Myocyte (in vitro differentiated cells): ENCODE data around the gene IL16. TPM values are rescaled to one million over a fixed set of nuclear protein-coding genes. Genes with fewer than 3 reads are reported as not detected.

Experiments
- DNase-seq: peaks from one replicate; pipeline ENCODE4 v3.0.0-alpha.2; 2012; ENCODE audit warnings: low read depth
- total RNA-seq: library from RNA; depleted of rRNA; stranded (reverse); fragments of >200 nt; gene quantifications from 2 replicates; pipeline ENCODE4 v1.2.3, GENCODE V29; 2014

Gene IL16
- total RNA-seq, 1 donor from 2014 or later: 0.32 TPM

DNA sequence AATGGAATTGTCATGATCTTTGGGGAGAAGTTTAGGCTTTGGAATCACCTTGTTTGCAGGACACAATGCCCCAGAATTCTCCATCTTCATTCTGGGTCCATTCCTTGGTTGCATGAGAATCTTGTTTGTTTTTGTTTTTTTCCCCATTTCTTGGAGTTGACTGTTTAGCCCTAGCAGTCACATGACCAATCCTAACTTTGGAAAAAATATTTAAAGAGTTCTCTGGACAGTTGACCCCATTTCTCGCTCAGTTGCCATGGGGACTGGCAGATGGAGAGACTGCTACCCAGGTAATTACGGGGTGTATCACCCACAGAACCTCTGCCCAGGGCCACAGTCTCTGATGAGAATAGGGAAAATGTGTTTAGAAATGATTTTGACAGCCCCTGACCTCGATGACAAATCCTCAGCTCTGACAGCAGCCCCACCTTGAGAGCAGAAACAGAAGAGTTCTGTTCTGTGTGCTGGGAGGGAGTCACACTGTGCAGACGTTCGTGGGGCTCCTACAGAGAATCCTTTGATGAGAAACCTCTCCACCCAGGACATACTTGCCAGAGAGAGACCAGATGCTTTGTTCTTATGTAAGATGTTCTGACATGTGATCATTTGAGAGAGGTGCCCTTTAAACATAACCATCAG, 57.7 kb downstream of the IL16 start:
- DNase-seq: no peak

DNA sequence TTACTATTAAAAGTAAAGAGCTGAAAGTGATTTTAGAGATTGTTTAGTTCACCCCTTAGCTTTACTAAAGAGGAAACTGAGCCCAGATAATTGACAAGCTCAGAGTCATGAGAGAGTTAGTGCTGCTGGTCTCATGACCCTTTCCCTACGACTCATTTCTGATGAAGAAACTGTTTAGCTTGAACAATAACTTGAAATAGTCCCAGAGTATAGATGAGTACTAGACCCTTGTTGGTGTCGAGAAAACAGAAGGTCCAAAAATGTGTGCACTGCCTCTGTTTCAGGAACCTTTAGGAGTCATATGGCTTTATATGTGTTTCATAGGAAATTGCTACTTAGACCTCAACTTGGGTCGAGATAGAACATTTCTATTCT, 58.2 kb downstream of the IL16 start:
- no peak for DNase-seq

DNA sequence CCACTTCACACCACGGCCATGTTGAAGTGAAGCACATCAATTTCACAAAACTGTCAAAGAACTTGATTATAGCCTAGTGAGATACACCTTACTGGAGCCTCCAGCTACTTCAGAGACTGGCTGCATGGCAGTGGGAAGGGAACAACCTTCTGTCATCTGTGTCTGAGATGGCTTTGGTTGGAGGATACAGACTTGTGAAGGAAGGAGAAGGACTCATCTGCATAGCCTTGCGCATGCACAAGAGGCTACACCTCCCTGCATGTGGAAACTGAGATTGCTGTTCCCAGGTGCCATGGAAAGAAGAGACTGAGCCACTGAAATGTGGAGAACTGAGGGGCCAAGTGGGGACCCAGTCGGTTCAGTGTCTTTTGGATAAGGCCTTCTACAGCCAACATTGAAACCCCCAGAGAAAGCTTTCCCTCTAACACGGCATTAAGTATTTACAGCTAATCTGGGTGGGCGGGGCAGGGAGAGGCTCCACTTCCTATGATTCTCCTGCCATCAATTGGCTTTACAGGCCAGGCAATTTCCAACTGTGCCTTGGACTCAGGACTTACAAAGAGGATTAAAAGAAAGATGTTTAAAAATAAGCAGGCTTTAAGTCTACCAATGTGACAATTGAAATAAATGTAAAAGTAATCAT, 58.8 kb downstream of the IL16 start:
- no peak for DNase-seq

DNA sequence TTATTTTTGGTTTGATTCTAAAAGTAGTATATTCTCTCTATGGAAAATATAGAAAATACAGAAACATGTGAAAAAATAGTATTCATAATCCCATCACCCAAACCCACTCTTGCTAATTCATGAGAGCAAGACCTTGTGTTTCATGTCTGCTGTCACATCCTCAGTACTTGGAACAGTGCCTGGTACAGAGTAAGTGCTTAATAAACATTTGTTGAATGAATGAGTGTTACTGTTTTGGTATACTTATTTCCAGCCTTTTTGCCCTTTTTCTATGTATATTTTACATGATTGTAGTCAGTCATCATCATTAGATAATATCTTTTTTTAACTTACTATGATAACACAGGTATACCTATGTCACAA, 59.3 kb downstream of the IL16 start:
- no peak for DNase-seq

DNA sequence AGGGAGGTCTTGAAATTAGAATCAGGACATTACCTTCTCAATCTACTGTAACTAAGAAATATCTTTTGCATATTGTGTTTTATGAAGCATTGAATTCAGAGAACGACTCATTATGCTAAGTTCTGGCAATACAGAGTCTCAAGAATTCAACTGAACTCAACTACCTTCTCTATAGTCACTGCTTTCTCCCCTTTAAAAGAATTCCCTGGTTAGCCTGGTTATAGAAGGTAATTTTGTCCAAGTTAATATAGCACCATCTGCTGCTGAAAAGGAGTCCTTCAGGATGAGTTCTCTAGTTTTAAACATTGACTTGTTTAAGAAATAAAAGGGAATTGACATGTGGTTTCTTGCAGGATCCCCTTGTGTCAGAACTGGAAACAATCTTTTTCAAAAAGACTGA, 60.2 kb downstream of the IL16 start:
- peak; percentile 57 for DNase-seq

DNA sequence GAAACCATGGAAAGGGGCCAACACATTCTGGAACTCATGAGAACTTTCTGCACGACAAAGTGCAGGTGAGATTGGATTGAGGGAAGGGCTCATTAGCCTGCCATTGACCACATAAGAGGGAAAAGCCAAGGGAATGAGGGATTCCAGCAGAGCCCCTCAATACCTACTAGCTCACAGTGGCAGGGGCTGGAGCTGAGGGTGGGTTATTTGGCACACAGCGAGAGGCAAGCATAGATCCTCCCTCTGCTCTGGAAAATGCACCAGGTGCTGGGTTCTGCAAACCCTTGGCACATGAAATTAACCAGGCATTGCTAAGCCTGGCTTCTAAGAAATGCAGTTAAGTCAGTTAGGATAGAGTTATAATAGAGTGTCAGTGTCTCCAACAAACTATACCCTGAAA, 60.8 kb downstream of the IL16 start:
- DNase-seq: no peak

DNA sequence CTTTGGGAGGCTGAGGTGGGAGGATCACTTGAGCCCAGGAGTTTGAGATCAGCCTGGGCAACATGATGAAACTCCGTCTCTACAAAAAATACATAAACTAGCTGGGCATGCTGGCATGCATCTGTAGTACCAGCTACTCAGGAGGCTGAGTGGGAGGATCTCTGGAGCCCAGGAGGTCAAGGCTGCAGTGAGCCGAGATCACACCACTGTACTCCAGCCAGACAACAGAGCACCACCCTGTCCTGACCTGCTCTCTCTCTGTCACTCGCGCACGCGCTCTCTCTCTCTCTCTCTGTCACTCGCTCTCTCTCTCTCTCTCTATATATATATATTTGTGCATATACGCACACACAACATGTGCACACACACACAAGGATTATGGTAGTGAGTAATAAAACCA, 61.8 kb downstream of the IL16 start:
- no peak for DNase-seq

DNA sequence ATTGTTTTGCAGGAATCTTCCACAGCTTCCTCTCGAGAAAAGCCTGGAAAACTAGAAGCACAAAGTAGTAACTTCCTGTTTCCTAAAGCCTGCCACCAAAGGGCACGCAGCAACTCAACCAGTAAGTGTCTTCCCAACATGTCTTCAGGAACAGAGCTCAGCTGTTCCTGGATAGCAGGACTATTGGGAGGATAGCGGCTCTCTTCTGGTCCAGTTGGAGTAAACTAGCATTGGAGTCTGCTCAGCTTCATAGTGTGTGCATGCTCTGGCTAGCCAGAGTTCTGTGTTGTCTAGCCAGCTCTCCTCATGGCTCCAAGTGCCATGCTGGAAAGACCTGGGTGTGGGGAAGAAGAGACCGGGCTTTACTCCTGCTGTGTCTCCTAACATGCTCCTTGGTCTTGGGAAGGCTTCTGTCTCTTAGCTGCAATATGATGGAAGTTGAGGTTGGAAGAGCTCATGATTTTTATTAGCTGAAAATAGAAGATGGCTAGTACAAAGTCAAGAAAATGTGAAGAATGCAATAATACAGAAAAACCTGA, 63.1 kb downstream of the IL16 start:
- no peak for DNase-seq

DNA sequence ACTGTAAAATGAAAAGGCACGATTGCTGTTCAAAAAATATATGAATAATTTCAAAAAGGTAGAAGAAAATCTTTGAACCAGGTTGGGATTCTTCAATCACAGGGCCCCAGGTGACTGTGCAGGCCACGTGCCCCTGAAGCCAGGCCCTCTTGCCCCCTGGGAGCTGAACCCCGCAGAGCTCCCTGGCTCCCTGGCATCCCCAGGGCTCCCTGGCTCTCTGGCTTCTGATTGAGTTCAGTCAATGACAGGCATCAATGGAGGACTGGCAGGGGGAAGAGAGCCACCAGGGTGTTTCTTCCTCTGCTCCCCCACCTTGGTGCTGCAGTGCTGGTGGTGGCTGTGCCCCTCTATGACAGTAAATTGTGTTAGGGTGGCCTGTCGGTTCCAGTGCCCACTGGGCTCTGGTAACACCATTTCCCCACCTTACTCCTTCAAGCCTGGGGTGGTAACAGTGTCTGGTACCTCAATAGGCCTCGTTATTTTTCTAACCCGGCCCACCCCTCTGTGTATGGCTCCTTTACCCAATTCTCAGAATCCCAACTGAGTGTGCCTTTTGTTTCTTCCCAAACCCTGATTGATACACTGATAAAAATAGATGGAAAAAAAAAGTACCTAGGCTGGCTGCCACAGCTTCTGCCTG, 64.6 kb downstream of the IL16 start:
- no peak for DNase-seq

DNA sequence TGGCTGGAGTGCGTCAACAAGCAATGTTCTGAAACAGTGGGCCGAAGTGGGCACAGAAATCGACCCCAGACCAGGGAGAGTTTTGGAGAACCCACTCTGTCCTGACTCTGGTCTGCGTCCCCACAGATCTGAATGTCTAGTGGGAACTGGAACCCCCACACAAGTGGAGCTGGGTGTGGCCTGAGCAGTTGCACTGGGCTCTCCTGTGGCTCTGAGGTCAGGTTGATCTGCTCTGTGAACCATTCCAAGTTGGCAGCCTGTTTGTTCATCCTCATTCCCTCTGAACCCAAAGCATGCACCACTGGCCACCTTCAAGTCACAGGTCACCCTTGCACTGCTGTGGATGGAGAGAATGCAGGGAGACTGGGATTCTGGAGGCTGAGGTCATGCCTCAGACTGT, 66.8 kb downstream of the IL16 start:
- DNase-seq: no peak

DNA sequence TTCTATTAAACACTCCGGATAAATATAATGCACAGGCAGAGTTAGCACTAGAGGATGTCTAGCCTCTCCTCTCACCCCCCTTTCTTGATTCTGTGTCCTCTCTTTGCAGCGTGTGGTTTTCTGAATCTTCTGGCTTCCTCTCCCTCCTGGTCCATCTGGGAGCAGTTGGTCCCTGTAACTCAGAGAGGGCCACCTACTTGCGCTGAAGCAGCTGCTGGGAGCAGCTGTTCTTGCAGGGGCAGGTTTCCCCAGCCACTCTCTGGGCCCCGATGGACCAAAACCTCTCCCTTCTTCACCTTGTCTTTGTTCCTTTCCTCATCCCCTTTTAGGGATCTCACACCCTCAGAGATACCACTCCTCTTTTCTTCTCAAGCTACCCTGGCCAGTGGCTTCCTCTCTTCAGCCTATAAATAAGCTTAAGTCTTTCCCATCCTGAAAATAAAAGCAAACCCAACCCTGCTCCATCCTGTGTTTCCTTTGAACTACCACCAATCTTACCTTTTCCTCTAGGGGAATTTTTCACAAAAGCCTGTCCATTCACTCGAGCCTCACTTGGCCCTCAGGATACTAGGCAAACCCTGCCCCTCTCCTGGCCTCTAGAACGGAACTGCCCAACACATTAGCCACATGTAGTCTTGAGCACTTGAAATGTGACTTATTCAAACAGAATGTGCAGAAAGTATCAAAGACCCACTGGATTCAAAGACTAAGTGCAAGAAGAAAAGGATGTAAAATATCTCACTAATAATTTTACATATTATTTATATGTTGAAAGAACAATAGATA, 67.6 kb downstream of the IL16 start:
- DNase-seq: peak; percentile 19

DNA sequence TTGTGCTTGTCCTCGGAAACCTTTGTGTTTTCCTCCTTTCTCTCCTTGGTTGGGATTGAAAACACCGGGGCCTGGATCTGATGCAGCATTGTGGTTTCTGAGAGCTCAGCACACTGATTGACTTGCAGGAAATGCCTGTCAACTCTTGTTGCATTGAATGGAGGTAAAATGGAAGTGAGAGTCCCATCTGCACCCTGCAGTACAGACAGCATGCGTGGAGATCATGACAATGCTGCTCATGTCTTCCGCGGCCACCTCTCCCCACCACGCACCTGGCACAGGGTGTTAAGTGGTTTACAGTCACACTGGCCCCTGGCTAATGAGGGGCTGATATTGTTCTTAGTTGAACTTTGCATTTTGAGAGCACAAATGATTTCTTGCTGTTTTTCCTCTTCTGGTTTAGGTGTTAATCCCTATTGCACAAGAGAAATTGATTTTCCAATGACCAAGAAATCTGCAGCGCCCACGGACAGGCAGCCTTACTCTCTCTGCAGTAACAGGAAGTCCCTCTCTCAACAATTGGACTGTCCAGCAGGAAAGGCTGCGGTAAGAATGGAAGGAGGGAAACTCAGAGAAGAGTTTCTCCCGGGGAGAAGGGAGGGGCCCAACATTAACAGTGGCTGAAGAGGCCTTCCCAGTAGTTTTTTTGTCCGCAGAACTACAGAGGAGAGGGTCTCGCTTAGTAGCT, 68.7 kb downstream of the IL16 start:
- no peak for DNase-seq

DNA sequence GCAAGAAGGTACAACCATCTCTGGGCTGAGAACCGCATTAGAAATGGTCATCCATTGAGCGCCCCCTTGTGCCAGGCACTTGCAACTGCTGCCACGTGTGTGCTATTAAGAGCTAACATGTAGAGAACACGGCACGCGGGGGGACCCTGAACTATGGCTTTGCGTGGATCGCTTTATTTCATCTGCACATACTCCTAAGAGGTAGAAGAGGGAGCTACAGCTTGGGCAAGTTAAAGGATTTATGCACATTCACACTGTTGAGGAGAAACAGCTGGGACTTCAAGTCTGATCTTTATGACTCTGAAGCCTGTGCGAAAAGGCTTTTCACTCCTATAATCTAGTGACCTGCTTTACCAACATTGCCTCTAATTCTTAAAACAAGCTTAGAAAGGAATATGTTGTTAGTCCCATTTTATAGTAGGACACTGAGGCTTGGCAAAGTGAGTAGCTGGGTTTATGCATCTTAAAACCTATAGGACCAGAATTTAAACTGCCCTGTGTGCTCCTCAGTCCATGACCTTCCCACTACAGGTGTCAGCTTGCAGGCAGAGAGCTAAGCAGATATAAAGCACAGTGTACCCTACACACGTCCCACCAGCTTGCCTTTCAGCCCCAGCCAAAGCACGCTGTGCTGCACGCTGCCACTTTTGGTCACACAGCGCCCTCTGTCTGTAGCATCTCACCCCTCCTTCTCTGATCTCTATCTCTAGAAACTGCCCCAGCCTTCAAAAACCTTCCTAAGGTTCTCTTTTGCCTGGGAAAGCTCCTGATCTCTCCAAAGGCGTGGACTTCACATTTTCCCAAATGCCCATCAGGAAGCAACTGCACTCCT, 69.5 kb downstream of the IL16 start:
- peak; percentile 83 for DNase-seq

DNA sequence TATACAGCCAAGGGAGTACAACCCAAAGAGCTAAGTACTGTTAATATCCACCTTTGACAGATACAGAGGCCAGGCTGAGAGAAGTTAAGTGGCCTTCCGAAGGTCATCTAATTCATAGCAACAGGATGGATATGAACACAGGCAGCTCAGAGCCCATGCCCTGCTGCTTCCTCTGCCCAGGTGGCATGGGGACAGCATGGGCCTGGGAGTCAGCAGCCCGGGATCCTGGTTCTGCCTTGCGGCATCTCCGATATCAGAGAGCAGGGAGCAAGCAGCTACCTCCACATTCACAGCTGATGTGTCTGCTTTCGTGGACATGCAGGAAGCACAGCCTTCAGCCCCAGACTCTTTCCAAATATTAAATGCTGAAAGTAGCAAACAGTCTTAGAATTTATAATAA, 71.7 kb downstream of the IL16 start:
- DNase-seq: no peak

DNA sequence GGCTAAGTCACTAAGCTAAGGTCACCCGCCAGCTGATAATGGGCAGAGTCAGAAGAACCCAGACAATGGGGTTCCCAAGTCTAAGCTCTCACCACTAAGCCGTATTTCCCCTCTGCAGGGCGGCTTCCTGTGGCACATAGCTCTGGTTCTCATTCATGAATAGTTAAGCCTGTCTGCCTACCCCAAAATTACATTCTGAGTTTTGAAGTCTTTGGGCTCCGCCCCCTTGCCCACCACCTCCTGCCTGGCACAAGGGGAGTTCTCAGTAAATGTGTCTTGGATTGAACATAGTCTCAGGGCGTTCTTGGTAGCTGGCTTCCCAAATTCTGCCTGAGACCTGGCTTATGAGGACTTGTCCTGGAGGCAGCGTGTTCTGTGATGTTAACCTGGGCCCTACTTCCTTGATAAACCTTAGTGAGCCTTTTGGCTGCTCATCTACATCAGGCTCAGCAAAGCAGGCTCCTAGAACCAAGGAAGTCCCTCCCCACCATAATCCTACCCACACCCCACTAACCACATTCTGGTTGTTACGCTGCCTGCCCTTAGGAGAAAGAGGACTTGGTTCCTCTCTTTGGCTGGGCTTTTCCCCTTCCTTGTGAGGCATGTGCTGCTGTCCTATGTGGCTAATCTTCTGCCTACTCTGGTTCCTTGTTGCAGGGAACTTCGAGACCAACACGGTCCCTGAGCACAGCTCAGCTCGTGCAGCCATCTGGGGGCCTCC, 72.4 kb downstream of the IL16 start:
- DNase-seq: no peak

DNA sequence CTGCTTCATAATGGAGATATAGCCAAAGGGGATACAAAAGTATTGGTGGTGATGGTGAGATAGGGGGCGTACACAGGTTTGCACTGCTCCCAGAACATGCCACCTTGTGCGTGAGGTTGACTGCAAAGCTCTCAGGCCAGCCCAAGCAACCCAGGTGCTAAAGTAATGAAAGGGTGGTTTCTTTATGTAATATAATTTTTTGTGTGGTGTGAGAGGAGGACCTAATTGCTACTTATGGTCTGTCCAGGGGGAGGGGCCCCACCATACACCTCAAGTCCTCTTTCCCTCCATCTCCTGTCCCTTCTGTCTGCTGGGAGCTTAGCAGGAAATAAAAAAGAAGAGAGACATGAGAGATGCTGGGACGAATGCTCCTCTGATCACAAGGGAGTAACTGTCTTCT, 73.5 kb downstream of the IL16 start:
- no peak for DNase-seq

DNA sequence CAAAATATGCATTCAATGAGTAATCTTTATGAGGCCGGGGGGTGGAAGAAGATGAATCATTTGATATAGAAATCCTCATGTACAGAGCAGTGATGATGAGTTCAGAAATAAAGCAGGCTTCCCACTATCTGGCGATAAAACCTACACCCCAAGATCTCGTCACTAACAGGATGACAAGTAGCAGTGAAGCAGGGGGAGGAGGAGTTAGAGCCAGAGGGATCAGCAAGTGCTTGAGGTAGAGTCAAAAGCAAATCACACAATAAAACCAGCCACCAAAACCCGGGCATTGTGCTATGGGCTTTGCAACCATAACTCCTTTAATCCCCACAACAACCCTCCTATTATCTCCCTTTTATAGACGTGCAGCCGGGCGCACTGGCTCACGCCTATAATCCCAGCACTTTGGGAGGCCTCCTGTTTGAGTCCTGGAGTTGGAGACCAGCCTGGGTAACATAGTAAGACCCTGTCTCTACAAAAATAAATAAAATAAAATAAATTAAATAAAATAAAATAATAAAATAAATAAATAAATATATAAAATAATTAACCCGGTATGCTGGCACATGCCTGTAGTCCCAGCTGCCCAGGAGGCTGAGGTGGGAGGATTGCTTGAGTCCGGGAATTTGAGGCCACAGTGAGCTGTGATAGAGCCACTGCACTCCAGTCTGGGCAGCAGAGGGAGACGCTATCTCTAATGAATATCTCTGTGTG, 74.3 kb downstream of the IL16 start:
- DNase-seq: no peak

DNA sequence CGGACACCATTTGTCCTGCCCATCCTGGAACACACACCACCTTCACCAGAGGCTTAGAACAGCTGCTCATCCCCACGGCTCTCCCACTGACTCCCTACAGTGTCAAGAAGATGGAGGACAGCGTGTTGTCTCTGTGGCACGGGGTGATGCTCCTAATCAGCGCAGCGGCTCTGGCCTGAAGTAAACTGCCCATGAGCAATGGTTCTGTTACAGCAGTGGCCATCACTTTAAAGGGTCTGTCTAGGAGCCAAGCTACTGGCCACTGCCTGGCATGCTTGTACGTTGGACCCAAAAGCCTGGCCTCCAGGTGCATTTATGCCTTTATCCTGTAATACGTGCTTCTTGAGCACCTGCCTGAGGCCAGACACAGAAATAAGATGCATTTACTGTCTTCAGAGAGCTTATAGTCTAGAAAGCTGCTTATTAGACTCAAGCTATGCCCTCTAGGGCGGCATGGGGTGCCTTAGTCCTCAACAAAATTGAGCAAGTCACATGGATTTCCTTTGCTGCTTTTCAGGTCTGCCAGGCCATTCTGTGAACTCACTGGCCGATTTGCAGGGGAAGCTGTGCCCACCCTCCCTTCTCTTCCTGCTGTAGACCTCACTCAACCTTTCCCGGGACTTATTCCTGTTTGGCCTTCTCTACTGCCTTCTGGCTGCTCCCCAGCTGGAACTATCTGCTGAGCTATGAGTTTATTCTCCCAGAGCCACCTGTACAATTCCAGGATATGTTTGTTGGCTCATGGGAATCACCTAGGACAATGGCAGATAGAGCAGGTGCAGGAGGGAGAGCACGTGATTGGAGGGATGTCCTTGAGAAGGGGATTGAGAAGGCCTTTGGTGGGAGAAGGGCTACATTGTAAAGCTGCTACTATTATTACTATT, 75.3 kb downstream of the IL16 start:
- no peak for DNase-seq
